ENCODE results near the gene NUP205.
"Not testable (repeated sequence)": the region's sequence is repeated elsewhere in the genome, so short reads cannot be mapped to it uniquely, and the experiment has no call there.

The NUP205 gene

GRCh38 chr7:135617781-135618180 is 60.1 kb downstream of the NUP205 start:
- no peaks in the 10 kb centered on the region for H3K9me3 ChIP-seq (ENCODE audit: control insufficient read depth in 2 of 2, low read length in 2 of 2)
- no peaks in the 10 kb centered on the region for H3K4me1 ChIP-seq (ENCODE audit: control insufficient read depth in 2 of 2, insufficient read depth in 2 of 2, low read length in 2 of 2)
- no peaks in the 10 kb centered on the region for H3K27me3 ChIP-seq (ENCODE audit: control insufficient read depth in 2 of 2, insufficient read depth in 2 of 2, low read length in 2 of 2)
- peaks cover 25 to 47% of the 10 kb centered on the region in 2 donors for H3K36me3 ChIP-seq (ENCODE audit: control insufficient read depth in 2 of 2, insufficient read depth in 2 of 2, low read length in 2 of 2)
- no peak overlapping the region for H3K9ac ChIP-seq (ENCODE audit: low read depth in 1 of 2, low read length in 2 of 2)
- H3K27ac ChIP-seq (ENCODE audit: low read depth in 2 of 2, low read length in 2 of 2) = no peak overlapping the region
- no peak overlapping the region for H3K4me3 ChIP-seq (ENCODE audit: low read length in 2 of 2)

- no peak overlapping the region for H3K9ac ChIP-seq (ENCODE audit: low read depth in 1 of 2, low read length in 2 of 2)
- H3K36me3 ChIP-seq (ENCODE audit: control insufficient read depth in 2 of 2, insufficient read depth in 2 of 2, low read length in 2 of 2) = peaks cover 25 to 50% of the 10 kb centered on the region in 2 donors
- H3K27me3 ChIP-seq (ENCODE audit: control insufficient read depth in 2 of 2, insufficient read depth in 2 of 2, low read length in 2 of 2) = no peaks in the 10 kb centered on the region
- H3K4me3 ChIP-seq (ENCODE audit: low read length in 2 of 2) = no peak overlapping the region
- H3K27ac ChIP-seq (ENCODE audit: low read depth in 2 of 2, low read length in 2 of 2) = no peak overlapping the region
- H3K9me3 ChIP-seq (ENCODE audit: control insufficient read depth in 2 of 2, low read length in 2 of 2) = no peaks in the 10 kb centered on the region
- H3K4me1 ChIP-seq (ENCODE audit: control insufficient read depth in 2 of 2, insufficient read depth in 2 of 2, low read length in 2 of 2) = no peaks in the 10 kb centered on the region
Measured at GRCh38 chr7:135618510-135618909, 60.8 kb downstream of the NUP205 start.

DNA sequence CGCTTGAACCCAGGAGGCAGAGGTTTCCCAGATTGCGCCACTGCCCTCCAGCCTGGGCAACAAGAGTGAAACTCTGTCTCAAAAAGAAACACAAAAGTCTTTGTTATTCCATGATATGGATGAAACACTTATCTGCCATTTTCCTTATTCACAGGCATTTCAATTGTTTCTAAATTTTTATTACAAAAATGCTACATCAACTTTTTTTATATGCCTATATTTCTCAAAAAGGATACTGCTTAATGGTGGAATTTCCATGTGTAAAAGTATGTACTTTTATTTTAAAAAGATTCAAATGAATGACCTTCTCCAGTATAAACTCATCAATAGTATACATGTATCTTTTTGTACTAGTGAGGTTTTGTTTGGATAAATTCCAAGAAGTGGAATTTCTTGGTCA is 62.7 kb downstream of the NUP205 start:
- no peaks in the 10 kb centered on the region for H3K4me1 ChIP-seq (ENCODE audit: control insufficient read depth in 2 of 2, insufficient read depth in 2 of 2, low read length in 2 of 2)
- H3K27ac ChIP-seq (ENCODE audit: low read depth in 2 of 2, low read length in 2 of 2) = no peak overlapping the region
- no peaks in the 10 kb centered on the region for H3K9me3 ChIP-seq (ENCODE audit: control insufficient read depth in 2 of 2, low read length in 2 of 2)
- H3K36me3 ChIP-seq (ENCODE audit: control insufficient read depth in 2 of 2, insufficient read depth in 2 of 2, low read length in 2 of 2) = peaks cover 30 to 56% of the 10 kb centered on the region in 2 donors
- no peak overlapping the region for H3K9ac ChIP-seq (ENCODE audit: low read depth in 1 of 2, low read length in 2 of 2)
- H3K27me3 ChIP-seq (ENCODE audit: control insufficient read depth in 2 of 2, insufficient read depth in 2 of 2, low read length in 2 of 2) = no peaks in the 10 kb centered on the region
- no peak overlapping the region for H3K4me3 ChIP-seq (ENCODE audit: low read length in 2 of 2)

DNA sequence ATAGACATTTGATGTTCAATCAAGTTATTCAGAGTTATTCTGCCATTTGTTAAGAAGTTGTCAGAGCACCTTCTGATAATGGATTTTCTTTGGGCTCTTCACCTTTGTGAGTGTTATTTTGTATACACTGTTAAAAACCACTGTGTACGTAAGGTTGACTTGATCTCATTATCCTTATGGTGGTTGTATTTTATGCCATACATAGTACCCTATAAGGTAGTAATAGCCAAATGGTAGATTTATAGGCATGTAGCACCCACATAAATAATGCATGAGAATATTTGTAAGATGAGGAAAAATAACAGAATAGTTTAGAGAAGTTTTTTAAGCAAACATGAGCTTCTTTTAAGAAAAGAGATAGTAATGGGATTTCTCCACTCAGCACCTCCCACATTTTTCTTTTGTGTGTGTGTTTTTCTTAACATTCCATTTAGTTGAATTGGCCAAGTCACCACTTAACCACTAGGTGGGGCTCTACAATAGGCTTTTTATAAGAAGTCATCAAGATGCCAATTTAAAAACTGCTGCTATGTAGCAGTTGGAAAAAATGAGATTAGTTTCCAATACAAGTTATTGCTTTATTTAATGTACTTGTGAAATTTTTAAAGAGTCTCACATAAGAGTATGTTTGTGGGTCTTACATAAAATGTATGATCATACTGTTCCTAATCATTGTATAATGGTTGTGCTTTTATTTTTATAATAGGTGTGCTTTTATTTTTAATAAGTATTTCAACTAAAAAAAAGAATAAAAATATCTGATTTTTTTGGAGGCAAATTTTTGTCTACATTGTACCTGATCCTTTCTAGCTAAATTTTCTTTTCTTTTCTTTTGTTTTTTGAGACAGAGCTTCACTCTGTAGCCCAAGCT is 63.5 kb downstream of the NUP205 start:
- no peak overlapping the region for H3K4me3 ChIP-seq (ENCODE audit: low read length in 2 of 2)
- H3K4me1 ChIP-seq (ENCODE audit: control insufficient read depth in 2 of 2, insufficient read depth in 2 of 2, low read length in 2 of 2) = no peaks in the 10 kb centered on the region
- H3K9me3 ChIP-seq (ENCODE audit: control insufficient read depth in 2 of 2, low read length in 2 of 2) = no peaks in the 10 kb centered on the region
- peaks cover 32 to 58% of the 10 kb centered on the region in 2 donors for H3K36me3 ChIP-seq (ENCODE audit: control insufficient read depth in 2 of 2, insufficient read depth in 2 of 2, low read length in 2 of 2)
- H3K27me3 ChIP-seq (ENCODE audit: control insufficient read depth in 2 of 2, insufficient read depth in 2 of 2, low read length in 2 of 2) = no peaks in the 10 kb centered on the region
- H3K9ac ChIP-seq (ENCODE audit: low read depth in 1 of 2, low read length in 2 of 2) = no peak overlapping the region
- no peak overlapping the region for H3K27ac ChIP-seq (ENCODE audit: low read depth in 2 of 2, low read length in 2 of 2)

DNA sequence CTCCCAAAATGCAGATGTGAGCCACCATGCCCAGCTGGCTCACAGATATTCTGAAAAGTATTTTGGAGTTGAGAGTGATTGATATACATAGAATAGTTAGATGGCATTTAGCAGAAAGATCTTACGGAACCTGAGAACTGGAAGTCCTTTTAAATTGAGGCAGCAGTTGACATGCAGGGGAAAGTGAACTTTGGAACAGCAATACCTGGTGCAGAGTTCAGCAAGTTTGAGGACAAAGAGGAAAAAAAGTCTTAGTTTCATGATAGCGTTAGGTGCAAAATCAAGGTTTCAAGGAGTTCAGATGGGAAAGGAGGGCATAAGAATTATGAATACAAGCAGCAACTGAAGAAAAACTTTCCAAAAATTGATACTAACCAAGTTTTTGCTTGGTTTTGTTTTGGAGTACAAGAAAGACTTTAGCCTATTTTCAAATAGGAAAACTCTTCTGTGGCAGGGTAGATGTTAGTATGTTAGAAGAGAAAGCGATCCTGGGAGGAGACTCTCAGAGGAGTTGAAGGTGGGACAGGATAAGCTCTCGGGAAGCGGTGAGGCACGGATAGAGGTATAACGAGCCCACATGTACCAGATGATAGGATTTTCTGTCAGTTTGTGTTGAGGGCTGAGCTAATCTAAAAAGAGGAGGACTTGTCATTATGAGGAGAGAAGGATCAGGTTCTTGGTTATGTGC is 76.6 kb downstream of the NUP205 start:
- Histone ChIP-seq H3K4me1 (ENCODE audit: control insufficient read depth in 2 of 2, insufficient read depth in 2 of 2, low read length in 2 of 2) (no peaks in the 10 kb centered on the region), H3K9me3 (ENCODE audit: control insufficient read depth in 2 of 2, low read length in 2 of 2) (no peaks in the 10 kb centered on the region), H3K36me3 (ENCODE audit: control insufficient read depth in 2 of 2, insufficient read depth in 2 of 2, low read length in 2 of 2) (peaks cover 22 to 43% of the 10 kb centered on the region in 2 donors), H3K4me3 (ENCODE audit: low read length in 2 of 2) (no peak overlapping the region), H3K27me3 (ENCODE audit: control insufficient read depth in 2 of 2, insufficient read depth in 2 of 2, low read length in 2 of 2) (no peaks in the 10 kb centered on the region), H3K27ac (ENCODE audit: low read depth in 2 of 2, low read length in 2 of 2) (no peak overlapping the region), H3K9ac (ENCODE audit: low read depth in 1 of 2, low read length in 2 of 2) (no peak overlapping the region)

DNA sequence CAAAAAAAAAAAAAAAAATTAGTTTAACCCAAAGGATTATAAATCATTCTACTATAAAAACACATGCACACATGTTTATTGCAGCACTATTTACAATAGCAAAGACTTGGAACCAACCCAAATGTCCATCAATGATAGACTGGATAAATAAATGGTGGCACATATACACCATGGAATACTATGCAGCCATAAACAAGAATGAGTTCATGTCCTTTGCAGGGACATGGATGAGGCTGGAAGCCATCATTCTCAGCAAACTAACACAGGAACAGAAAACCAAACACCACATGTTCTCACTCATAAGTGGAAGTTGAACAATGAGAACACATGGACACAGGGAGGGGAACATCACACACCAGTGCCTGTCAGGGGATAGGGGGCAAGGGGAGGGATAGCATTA is 82.0 kb downstream of the NUP205 start:
- H3K36me3 ChIP-seq (ENCODE audit: control insufficient read depth in 2 of 2, insufficient read depth in 2 of 2, low read length in 2 of 2) = peaks cover 37 to 43% of the 10 kb centered on the region in 2 donors
- H3K4me3 ChIP-seq (ENCODE audit: low read length in 2 of 2); H3K9me3 ChIP-seq (ENCODE audit: control insufficient read depth in 2 of 2, low read length in 2 of 2); H3K27ac ChIP-seq (ENCODE audit: low read depth in 2 of 2, low read length in 2 of 2); H3K27me3 ChIP-seq (ENCODE audit: control insufficient read depth in 2 of 2, insufficient read depth in 2 of 2, low read length in 2 of 2); H3K9ac ChIP-seq (ENCODE audit: low read depth in 1 of 2, low read length in 2 of 2); H3K4me1 ChIP-seq (ENCODE audit: control insufficient read depth in 2 of 2, insufficient read depth in 2 of 2, low read length in 2 of 2): not testable (repeated sequence)

DNA sequence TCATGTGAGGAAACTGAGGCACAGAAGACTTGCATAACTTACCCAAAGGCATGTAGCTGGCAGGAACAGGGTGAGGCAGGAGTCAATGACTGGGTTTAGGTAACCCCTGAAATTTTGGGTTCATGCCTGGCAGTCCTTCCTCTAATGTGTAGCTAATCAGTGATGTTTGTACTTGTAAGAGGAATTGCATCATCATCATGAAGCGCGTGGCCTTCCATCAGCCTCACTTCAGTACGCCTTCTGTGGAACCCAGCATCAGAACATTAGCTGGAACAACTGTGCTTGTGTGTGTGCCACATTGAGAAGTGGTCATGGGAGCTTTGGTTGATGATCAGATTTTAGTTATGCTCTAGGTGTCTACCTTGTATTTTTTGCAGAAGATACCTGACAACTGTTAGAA is 86.4 kb downstream of the NUP205 start:
- H3K27ac ChIP-seq (ENCODE audit: low read depth in 2 of 2, low read length in 2 of 2) = no peak overlapping the region
- no peaks in the 10 kb centered on the region for H3K27me3 ChIP-seq (ENCODE audit: control insufficient read depth in 2 of 2, insufficient read depth in 2 of 2, low read length in 2 of 2)

GRCh38 chr7:135644729-135645128 is 87.0 kb downstream of the NUP205 start:
- no peaks in the 10 kb centered on the region for H3K4me1 ChIP-seq (ENCODE audit: control insufficient read depth in 2 of 2, insufficient read depth in 2 of 2, low read length in 2 of 2)
- no peaks in the 10 kb centered on the region for H3K9me3 ChIP-seq (ENCODE audit: control insufficient read depth in 2 of 2, low read length in 2 of 2)
- H3K4me3 ChIP-seq (ENCODE audit: low read length in 2 of 2) = no peak overlapping the region
- no peaks in the 10 kb centered on the region for H3K27me3 ChIP-seq (ENCODE audit: control insufficient read depth in 2 of 2, insufficient read depth in 2 of 2, low read length in 2 of 2)
- H3K27ac ChIP-seq (ENCODE audit: low read depth in 2 of 2, low read length in 2 of 2) = no peak overlapping the region
- H3K9ac ChIP-seq (ENCODE audit: low read depth in 1 of 2, low read length in 2 of 2) = no peak overlapping the region
- H3K36me3 ChIP-seq (ENCODE audit: control insufficient read depth in 2 of 2, insufficient read depth in 2 of 2, low read length in 2 of 2) = peaks cover 40 to 42% of the 10 kb centered on the region in 2 donors

More for the DNA sequence above, 86.4 kb downstream of the NUP205 start:
- Histone ChIP-seq H3K4me1 (ENCODE audit: control insufficient read depth in 2 of 2, insufficient read depth in 2 of 2, low read length in 2 of 2) (no peaks in the 10 kb centered on the region), H3K9me3 (ENCODE audit: control insufficient read depth in 2 of 2, low read length in 2 of 2) (no peaks in the 10 kb centered on the region), H3K4me3 (ENCODE audit: low read length in 2 of 2) (no peak overlapping the region), H3K9ac (ENCODE audit: low read depth in 1 of 2, low read length in 2 of 2) (no peak overlapping the region), H3K36me3 (ENCODE audit: control insufficient read depth in 2 of 2, insufficient read depth in 2 of 2, low read length in 2 of 2) (peaks cover 40 to 42% of the 10 kb centered on the region in 2 donors)

DNA sequence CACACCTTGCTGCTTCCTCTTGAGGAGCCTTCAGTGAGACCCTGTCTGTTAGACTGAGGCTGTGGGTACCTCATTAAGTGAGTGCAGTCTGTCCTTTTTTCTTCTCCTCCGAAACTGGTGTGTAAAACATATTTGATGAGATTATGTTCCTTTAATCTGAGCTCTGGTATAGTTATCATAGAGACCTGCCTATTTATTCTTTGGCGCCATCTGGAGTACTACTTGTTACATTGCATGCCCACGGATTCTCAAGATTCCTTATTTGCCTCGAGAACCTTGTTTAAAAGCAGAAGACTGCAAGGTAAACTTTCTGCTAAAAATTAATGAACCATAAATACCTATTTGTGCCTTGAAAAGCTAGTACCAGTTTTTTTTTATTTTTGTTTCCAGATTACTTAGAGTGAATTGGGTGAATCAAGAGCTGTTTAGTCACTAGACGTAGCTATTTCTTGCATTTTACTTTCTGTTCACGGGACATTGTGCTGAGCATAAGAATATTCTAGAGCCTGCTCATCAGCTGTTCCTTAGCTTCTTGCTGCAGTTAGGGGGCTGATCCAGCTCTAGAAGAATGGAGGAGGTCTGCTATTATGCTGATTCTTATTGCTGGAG is 87.7 kb downstream of the NUP205 start:
- H3K9ac ChIP-seq (ENCODE audit: low read depth in 1 of 2, low read length in 2 of 2) = no peak overlapping the region
- no peak overlapping the region for H3K27ac ChIP-seq (ENCODE audit: low read depth in 2 of 2, low read length in 2 of 2)
- H3K36me3 ChIP-seq (ENCODE audit: control insufficient read depth in 2 of 2, insufficient read depth in 2 of 2, low read length in 2 of 2) = peaks cover 34 to 36% of the 10 kb centered on the region in 2 donors
- no peak overlapping the region for H3K4me3 ChIP-seq (ENCODE audit: low read length in 2 of 2)
- H3K9me3 ChIP-seq (ENCODE audit: control insufficient read depth in 2 of 2, low read length in 2 of 2) = no peaks in the 10 kb centered on the region
- no peaks in the 10 kb centered on the region for H3K27me3 ChIP-seq (ENCODE audit: control insufficient read depth in 2 of 2, insufficient read depth in 2 of 2, low read length in 2 of 2)
- H3K4me1 ChIP-seq (ENCODE audit: control insufficient read depth in 2 of 2, insufficient read depth in 2 of 2, low read length in 2 of 2) = no peaks in the 10 kb centered on the region

DNA sequence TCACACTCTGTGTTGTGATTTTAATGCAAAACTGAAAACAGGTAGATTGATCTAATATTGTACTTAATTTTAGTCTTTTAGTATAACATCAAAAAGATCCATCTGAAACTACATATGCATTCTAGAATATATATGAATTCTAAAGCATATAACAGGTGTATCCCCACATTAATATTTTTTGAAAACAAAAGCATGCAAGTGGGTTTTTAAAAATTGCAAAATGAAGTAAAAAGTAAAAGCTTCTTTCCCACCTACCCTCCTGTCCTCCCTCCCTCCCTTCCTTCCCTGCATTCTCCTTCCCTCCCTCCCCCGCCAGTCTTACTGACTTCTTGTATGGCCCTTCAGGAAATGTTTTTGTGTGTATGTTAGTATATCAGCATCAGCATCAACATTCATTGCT is 90.0 kb downstream of the NUP205 start:
- Histone ChIP-seq H3K9me3 (ENCODE audit: control insufficient read depth in 2 of 2, low read length in 2 of 2) (no peaks in the 10 kb centered on the region), H3K27ac (ENCODE audit: low read depth in 2 of 2, low read length in 2 of 2) (no peak overlapping the region), H3K9ac (ENCODE audit: low read depth in 1 of 2, low read length in 2 of 2) (no peak overlapping the region), H3K36me3 (ENCODE audit: control insufficient read depth in 2 of 2, insufficient read depth in 2 of 2, low read length in 2 of 2) (peaks cover 36 to 37% of the 10 kb centered on the region in 2 donors), H3K4me1 (ENCODE audit: control insufficient read depth in 2 of 2, insufficient read depth in 2 of 2, low read length in 2 of 2) (no peaks in the 10 kb centered on the region), H3K27me3 (ENCODE audit: control insufficient read depth in 2 of 2, insufficient read depth in 2 of 2, low read length in 2 of 2) (no peaks in the 10 kb centered on the region), H3K4me3 (ENCODE audit: low read length in 2 of 2) (no peak overlapping the region)
